ENCODE data around the gene MAP4K3. TPM values are rescaled to one million over a fixed set of nuclear protein-coding genes. Genes with fewer than 3 reads are reported as not detected.

Gene MAP4K3
- total and polyA plus RNA-seq, 9 donors: 20.6 to 96.4 (median 53.0) TPM

DNA sequence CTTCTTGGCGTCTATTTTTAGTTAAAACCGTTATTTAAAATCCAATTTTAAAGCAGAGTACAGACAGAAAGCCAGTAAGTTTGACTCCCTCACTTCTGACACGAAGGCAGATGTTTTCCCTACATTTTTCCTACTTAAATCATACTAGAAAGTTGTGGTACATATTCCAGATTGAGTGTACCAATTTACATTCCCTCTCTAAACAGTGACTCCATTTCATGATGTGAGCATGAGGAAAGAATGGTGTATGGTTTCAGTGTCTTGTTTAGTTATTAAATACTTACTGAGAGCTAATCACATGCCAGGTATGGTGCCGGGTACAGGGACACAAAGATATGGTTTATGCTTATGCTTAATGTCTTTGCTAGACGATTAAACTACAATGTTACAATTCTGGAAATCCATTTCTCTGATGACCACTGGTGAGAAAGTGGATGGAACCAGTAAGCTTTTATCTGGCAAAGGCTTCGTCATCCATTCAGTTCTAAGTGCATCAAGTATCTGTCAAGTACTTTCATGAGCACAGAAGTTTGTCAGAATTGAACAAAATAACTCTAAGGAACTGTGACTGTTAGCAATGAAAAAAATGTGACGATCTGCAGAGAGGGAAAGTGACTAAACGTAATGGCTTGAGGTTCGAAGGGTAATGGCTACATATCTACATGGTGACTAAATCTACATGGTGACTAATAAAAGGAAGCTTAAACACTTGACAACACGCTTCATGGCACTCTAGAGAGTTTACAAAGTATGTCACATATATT is 25.7 kb downstream of the MAP4K3 start:
- Histone ChIP-seq H3K36me3 (no peaks in the 10 kb centered on the region), H3K27ac (no peak overlapping the region), H3K27me3 (no peaks in the 10 kb centered on the region), H3K9me3 (no peaks in the 10 kb centered on the region), H3K4me1 (ENCODE audit: insufficient read depth) (peaks cover 20% of the 10 kb centered on the region), H3K4me3 (no peak overlapping the region)
- DNase-seq: no peak
- TF ChIP-seq POLR2A (IDR thresholded peaks at IDR 0.05) (no peak), EP300 (IDR thresholded peaks at IDR 0.05) (no peak)
- TF ChIP-seq, protein P1, sequence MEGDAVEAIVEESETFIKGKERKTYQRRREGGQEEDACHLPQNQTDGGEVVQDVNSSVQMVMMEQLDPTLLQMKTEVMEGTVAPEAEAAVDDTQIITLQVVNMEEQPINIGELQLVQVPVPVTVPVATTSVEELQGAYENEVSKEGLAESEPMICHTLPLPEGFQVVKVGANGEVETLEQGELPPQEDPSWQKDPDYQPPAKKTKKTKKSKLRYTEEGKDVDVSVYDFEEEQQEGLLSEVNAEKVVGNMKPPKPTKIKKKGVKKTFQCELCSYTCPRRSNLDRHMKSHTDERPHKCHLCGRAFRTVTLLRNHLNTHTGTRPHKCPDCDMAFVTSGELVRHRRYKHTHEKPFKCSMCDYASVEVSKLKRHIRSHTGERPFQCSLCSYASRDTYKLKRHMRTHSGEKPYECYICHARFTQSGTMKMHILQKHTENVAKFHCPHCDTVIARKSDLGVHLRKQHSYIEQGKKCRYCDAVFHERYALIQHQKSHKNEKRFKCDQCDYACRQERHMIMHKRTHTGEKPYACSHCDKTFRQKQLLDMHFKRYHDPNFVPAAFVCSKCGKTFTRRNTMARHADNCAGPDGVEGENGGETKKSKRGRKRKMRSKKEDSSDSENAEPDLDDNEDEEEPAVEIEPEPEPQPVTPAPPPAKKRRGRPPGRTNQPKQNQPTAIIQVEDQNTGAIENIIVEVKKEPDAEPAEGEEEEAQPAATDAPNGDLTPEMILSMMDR (IDR thresholded peaks at IDR 0.05): no peak
- intact Hi-C loops (cut with DNase I): no loop called here
- 51 to 59% (median 56%) methylated on average over 10 of the region's 10 CpGs for WGBS, 3 donors

DNA sequence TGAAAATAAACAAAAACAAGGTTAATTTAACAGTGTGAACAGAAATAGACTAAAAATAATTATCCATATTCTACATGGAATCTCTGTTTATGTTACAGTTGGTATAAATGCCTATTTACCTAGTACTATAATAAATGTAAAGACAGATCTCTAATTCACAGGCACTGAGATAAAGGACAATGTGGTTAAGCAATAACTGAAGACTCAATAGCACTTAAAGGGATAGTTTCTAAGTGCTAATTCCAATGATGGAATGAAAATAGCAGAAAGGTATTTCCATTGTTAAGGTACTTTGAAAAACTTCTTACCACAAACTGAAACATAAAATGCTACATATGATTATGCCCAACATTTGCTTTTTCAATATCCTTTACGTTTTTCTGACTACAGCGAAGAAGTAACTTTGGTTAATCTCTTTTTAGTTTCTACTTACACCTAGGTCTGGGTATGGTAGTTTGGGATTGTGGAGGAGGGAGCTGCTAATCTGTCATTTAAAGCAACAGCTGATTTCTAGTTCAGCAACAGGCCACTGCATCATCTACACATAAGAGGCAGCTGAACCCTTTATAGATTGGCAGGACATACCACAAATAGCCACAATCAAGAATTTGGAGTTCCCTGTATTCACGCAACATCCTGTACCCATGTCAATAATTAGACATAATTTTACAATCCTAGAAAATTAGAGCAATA is 27.2 kb downstream of the MAP4K3 start:
- TF ChIP-seq POLR2A (IDR thresholded peaks at IDR 0.05) (no peak), EP300 (IDR thresholded peaks at IDR 0.05) (no peak)
- TF ChIP-seq, protein P1 (IDR thresholded peaks at IDR 0.05): no peak
- H3K4me1 ChIP-seq (ENCODE audit: insufficient read depth): peaks cover 23% of the 10 kb centered on the region
- WGBS, 3 donors: 87 to 93% (median 89%) methylated on average over 3 of the region's 3 CpGs
- DNase-seq: no peak
- H3K4me3 ChIP-seq: no peak overlapping the region
- H3K36me3 ChIP-seq: no peaks in the 10 kb centered on the region
- no peaks in the 10 kb centered on the region for H3K27me3 ChIP-seq
- intact Hi-C loops (cut with DNase I): no loop called here
- no peak overlapping the region for H3K27ac ChIP-seq
- no peaks in the 10 kb centered on the region for H3K9me3 ChIP-seq

DNA sequence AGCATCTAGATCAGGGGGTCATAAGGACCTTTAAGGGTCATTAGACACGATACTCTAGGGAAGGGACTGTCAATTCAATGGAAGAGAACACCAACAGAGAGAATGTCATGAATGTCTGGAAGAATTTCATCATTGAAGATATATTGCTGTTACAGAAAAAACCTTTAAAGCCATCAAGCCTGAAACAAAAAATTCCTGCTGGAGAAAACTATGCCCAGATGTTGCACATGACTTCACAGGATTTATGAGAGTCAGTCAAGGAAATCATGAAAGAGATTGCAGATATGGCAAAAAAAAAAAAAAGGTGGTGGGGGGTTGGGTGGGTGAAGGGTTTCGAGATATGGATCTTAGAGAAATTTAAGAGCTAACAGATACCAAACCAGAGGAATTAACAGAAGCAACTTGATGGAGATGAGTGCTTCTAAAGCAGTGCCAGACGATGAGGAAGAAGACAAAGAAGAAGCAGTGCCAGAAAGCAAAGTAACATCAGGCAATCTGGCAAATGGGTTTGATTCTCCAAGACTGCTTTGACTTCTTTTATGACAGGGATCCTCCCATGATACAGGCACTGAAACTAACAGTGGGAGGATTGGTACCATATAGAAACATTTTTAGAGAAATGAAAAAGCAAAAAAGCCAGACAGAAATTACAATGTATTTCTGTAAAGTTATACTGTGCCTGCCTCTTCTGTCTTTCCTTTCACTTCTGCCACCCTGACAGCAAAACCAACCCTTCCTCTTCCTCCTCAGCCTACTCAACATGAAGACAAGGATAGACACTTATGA is 28.5 kb downstream of the MAP4K3 start:
- H3K27me3 ChIP-seq: no peaks in the 10 kb centered on the region
- no peaks in the 10 kb centered on the region for H3K36me3 ChIP-seq
- WGBS, 3 donors: 71 to 75% (median 72%) methylated on average over 3 of the region's 3 CpGs
- intact Hi-C loops (cut with DNase I): no loop called here
- H3K27ac ChIP-seq: no peak overlapping the region
- H3K4me3 ChIP-seq: no peak overlapping the region
- TF ChIP-seq, protein P1 (IDR thresholded peaks at IDR 0.05): no peak
- TF ChIP-seq EP300 (IDR thresholded peaks at IDR 0.05) (no peak), POLR2A (IDR thresholded peaks at IDR 0.05) (no peak)
- peaks cover 24% of the 10 kb centered on the region for H3K4me1 ChIP-seq (ENCODE audit: insufficient read depth)
- H3K9me3 ChIP-seq: no peaks in the 10 kb centered on the region
- DNase-seq: no peak

DNA sequence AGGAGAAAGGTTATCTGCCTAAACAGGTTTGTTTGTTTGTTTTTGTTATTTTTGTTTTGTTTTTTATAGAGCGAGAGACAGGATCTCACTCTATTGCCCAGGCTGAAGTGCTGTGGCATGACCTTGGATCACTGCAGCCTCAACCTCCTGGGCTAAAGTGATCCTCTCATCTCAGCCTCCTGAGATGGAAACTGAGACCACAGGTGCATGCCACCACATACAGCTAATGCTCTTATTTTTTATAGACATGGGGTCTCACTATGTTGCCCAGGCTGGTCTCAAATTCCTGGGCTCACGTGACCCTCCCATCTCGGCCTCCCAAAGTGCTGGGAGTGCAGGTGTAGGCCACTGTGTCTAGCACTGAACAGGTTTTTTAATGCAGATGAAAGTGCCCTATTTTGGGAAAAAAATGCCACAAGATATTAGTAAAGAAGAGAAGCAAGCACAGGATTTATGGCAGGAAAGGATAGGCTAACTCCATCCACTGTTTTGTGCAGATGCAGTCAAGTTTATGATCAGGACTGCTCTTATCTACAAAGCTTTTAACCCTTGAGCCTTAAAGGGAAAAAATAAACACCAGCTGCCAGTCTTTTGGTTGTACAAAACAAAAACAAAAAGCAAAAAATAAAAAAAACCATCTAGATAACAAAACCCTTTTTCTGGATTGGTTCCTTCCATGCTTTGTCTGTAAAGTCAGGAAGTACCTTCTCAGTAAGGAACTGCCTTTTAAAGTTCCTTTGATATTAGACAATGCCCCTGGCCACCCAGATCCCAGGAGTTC is 29.4 kb downstream of the MAP4K3 start:
- Histone ChIP-seq H3K36me3 (no peaks in the 10 kb centered on the region), H3K27me3 (no peaks in the 10 kb centered on the region), H3K4me3 (no peak overlapping the region), H3K9me3 (no peaks in the 10 kb centered on the region), H3K4me1 (ENCODE audit: insufficient read depth) (peaks cover 20% of the 10 kb centered on the region), H3K27ac (no peak overlapping the region)
- intact Hi-C loops (cut with DNase I): no loop called here
- 93 to 97% (median 95%) methylated on average over 3 of the region's 3 CpGs for WGBS, 3 donors
- DNase-seq: no peak
- TF ChIP-seq, protein P1 (IDR thresholded peaks at IDR 0.05): no peak
- TF ChIP-seq POLR2A (IDR thresholded peaks at IDR 0.05): no peak
- TF ChIP-seq EP300 (IDR thresholded peaks at IDR 0.05): no peak
